KMS-11 (cell line): Measurements from ENCODE around the gene NIN.

Experiments used
- H2AFZ ChIP-seq: fragments of 200-600 bp; sonication (generic); 2 replicates; pipeline ENCODE4 v1.6.1; 2016; ENCODE audit warnings: antibody characterized with exemption, mixed run types, low read depth
- H3K27ac ChIP-seq: fragments of 200-600 bp; sonication (generic); 2 replicates; pipeline ENCODE4 v1.6.1; 2016; ENCODE audit warnings: mild to moderate bottlenecking, mixed run types
- H3K27me3 ChIP-seq: fragments of 200-600 bp; sonication (generic); 2 replicates; pipeline ENCODE4 v1.6.1; 2017; ENCODE audit warnings: mild to moderate bottlenecking, low read depth, mixed run types, moderate library complexity; ENCODE audit not compliant: insufficient read depth
- H3K36me3 ChIP-seq: fragments of 200-600 bp; sonication (generic); 2 replicates; pipeline ENCODE4 v1.6.1; 2017; ENCODE audit warnings: mild to moderate bottlenecking, mixed run types; ENCODE audit not compliant: insufficient read depth
- H3K4me1 ChIP-seq: fragments of 200-600 bp; sonication (generic); 2 replicates; pipeline ENCODE4 v1.6.1; 2016; ENCODE audit warnings: mild to moderate bottlenecking, low read depth, mixed run types; ENCODE audit not compliant: poor library complexity, severe bottlenecking
- H3K4me2 ChIP-seq: fragments of 200-600 bp; sonication (generic); 2 replicates; pipeline ENCODE4 v1.7.0; 2016; ENCODE audit warnings: mild to moderate bottlenecking, mixed run types
- H3K4me3 ChIP-seq: fragments of 200-600 bp; sonication (generic); IDR thresholded peaks from 2 replicates; pipeline ENCODE4 v1.6.1; 2017; ENCODE audit warnings: low read depth, low read length, mixed read lengths; ENCODE audit not compliant: insufficient read depth
- H3K79me2 ChIP-seq: fragments of 200-600 bp; sonication (generic); 2 replicates; pipeline ENCODE4 v1.6.1; 2016; ENCODE audit warnings: low read depth, mixed run types; ENCODE audit not compliant: insufficient read depth
- H3K9ac ChIP-seq: fragments of 200-600 bp; sonication (generic); 2 replicates; pipeline ENCODE4 v1.6.1; 2016; ENCODE audit warnings: mild to moderate bottlenecking, mixed run types
- H4K20me1 ChIP-seq: fragments of 200-600 bp; sonication (generic); 2 replicates; pipeline ENCODE4 v1.6.1; 2016; ENCODE audit warnings: mild to moderate bottlenecking, mixed run types; ENCODE audit not compliant: insufficient read depth
- TF ChIP-seq, protein P1 (sequence below): fragments of 200-600 bp; sonication (generic); conservative IDR thresholded peaks from 2 replicates; pipeline ENCODE4 v1.6.1; 2017; ENCODE audit warnings: low read depth, mild to moderate bottlenecking, antibody characterized with exemption, low read length, moderate library complexity, mixed read lengths

NIN gene, protein sequence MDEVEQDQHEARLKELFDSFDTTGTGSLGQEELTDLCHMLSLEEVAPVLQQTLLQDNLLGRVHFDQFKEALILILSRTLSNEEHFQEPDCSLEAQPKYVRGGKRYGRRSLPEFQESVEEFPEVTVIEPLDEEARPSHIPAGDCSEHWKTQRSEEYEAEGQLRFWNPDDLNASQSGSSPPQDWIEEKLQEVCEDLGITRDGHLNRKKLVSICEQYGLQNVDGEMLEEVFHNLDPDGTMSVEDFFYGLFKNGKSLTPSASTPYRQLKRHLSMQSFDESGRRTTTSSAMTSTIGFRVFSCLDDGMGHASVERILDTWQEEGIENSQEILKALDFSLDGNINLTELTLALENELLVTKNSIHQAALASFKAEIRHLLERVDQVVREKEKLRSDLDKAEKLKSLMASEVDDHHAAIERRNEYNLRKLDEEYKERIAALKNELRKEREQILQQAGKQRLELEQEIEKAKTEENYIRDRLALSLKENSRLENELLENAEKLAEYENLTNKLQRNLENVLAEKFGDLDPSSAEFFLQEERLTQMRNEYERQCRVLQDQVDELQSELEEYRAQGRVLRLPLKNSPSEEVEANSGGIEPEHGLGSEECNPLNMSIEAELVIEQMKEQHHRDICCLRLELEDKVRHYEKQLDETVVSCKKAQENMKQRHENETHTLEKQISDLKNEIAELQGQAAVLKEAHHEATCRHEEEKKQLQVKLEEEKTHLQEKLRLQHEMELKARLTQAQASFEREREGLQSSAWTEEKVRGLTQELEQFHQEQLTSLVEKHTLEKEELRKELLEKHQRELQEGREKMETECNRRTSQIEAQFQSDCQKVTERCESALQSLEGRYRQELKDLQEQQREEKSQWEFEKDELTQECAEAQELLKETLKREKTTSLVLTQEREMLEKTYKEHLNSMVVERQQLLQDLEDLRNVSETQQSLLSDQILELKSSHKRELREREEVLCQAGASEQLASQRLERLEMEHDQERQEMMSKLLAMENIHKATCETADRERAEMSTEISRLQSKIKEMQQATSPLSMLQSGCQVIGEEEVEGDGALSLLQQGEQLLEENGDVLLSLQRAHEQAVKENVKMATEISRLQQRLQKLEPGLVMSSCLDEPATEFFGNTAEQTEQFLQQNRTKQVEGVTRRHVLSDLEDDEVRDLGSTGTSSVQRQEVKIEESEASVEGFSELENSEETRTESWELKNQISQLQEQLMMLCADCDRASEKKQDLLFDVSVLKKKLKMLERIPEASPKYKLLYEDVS (N-terminal part only)

DNA sequence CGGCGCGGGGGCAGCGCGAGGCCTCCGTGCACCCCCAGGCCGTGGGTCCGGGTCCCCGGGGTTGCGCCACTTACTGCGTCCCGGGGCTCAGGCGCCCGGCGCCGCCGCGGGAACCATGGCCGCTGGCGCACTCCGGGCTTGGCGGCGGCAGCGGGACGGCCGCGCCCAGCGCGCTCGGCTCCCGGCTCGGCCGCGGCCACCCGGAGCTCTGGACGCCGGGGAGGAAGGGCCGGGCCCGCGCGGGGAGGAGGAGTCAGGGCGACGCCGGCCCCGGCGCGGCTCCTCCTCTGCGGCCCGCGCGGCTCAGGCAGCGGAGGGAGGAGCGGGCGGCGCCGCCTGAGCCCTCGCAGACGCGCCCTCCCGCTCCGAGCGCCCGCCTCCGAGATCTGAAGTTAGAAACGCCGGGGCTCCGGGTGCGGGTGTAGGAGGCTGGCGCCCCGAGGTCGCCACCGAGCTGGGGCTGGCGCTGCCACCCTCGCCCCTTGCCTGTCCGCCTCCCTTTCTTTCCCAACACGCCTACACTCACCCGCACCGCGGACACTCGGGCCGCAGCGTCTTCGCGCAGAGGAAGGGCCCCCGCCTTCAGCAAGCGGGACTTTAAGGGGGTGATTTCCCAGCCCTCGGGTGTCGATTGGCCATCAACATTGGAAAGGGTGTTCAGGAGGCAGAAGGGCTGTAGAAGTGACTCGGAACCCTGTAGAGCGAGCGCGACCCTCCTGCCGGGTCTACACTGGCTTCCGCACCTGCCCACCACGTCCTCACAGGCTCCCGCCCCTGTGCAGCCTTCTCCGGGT is at the start of gene NIN:
Gene NIN, minus strand, starts transcription at position 231 of the 794 bp plus-strand sequence. CDS start 9,106 bp downstream, outside the sequence.
- no peak within 1 kb of the TSS for H3K27ac ChIP-seq
- H2AFZ ChIP-seq, result peak within 1 kb of the TSS; percentile 86
- H3K79me2 ChIP-seq, result no peaks in the 10 kb centered on the region; the same call in 1 of the 2 replicates
- TF ChIP-seq, protein P1, sequence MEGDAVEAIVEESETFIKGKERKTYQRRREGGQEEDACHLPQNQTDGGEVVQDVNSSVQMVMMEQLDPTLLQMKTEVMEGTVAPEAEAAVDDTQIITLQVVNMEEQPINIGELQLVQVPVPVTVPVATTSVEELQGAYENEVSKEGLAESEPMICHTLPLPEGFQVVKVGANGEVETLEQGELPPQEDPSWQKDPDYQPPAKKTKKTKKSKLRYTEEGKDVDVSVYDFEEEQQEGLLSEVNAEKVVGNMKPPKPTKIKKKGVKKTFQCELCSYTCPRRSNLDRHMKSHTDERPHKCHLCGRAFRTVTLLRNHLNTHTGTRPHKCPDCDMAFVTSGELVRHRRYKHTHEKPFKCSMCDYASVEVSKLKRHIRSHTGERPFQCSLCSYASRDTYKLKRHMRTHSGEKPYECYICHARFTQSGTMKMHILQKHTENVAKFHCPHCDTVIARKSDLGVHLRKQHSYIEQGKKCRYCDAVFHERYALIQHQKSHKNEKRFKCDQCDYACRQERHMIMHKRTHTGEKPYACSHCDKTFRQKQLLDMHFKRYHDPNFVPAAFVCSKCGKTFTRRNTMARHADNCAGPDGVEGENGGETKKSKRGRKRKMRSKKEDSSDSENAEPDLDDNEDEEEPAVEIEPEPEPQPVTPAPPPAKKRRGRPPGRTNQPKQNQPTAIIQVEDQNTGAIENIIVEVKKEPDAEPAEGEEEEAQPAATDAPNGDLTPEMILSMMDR, result no peak
- no peaks in the 10 kb centered on the region for H3K36me3 ChIP-seq
- peaks cover 9% of the 10 kb centered on the region for H3K4me1 ChIP-seq
- peak within 1 kb of the TSS; percentile 32; the same call in 1 of the 2 replicates for H3K9ac ChIP-seq
- H4K20me1 ChIP-seq, result no peaks in the 10 kb centered on the region
- H3K27me3 ChIP-seq, result no peaks in the 10 kb centered on the region
- no peak within 1 kb of the TSS for H3K4me3 ChIP-seq
- peak within 1 kb of the TSS; percentile 84 for H3K4me2 ChIP-seq

DNA sequence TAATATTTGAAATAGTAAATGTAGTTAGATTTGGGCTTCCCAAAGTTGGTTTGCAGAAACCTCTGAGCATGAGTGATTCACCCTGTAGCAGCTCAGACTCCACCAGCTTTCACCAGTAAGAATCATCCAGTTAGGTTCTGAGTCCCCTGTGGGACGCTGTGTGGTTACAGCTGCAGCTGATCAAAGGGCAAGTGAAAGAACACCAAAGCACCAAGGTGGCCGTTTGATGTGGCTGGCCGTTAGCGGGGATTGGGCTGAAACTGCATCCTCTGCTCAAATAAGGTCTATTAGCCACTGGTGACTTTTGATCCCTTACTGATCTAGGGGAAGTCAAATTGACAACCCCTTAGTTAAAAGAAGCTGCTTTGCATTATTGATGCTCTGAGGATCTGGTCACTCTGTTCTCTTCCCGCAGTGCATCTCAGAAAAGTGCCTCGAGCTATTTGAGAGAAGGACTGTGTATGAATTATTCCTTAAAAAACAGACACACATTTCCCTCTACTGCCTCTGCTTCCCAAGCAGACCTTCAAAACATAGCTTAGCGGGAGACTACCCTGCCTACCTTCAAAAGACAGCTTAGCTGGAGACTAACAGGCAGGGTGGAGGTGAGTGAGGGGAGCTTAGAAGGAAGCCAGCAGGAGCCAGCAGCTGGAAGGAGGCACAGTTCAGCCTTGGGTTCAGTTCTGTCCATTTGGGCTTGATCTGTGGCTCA is 44.6 kb upstream of the NIN start:
- H2AFZ ChIP-seq, result peak overlapping the region; percentile 56; the same call in 1 of the 2 replicates
- H3K4me1 ChIP-seq, result peaks cover 32% of the 10 kb centered on the region
- no peaks in the 10 kb centered on the region for H3K27me3 ChIP-seq
- H3K4me3 ChIP-seq, result no peak overlapping the region
- H3K79me2 ChIP-seq, result no peaks in the 10 kb centered on the region
- H4K20me1 ChIP-seq, result no peaks in the 10 kb centered on the region
- no peaks in the 10 kb centered on the region for H3K36me3 ChIP-seq
- H3K9ac ChIP-seq, result no peak overlapping the region
- TF ChIP-seq, protein P1, result no peak
- H3K4me2 ChIP-seq, result peak overlapping the region; percentile 87
- peak overlapping the region; percentile 55; the same call in 1 of the 2 replicates for H3K27ac ChIP-seq

DNA sequence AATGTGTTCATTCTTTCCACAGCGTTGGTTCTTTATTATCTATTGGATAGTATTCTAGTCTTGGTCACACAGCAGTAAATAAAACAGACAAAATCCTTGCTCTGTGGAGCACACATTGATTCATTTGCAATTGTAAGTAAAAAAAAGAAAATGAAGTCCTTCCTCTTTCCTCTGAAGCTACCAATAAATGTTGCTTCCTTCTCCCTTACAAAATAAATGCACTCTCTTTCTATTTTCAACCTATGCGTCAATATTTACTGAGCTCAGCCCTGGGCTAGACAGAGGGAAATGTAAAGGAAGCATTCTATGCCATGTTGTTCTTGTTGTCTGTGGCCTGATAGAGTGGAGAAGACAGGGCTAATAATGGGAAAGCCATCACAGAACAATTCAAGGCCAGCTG is 43.8 kb upstream of the NIN start:
- Histone ChIP-seq H3K27me3 (no peaks in the 10 kb centered on the region), H3K27ac (peak overlapping the region; percentile 45; the same call in 1 of the 2 replicates), H3K36me3 (no peaks in the 10 kb centered on the region), H4K20me1 (no peaks in the 10 kb centered on the region), H3K4me3 (no peak overlapping the region), H3K9ac (no peak overlapping the region), H3K79me2 (no peaks in the 10 kb centered on the region), H3K4me1 (peaks cover 32% of the 10 kb centered on the region), H2AFZ (0 out of 2 replicates have a peak overlapping the region, but pooled peaks have one; percentile 21), H3K4me2 (peak overlapping the region; percentile 87)
- TF ChIP-seq, protein P1, result no peak
